K562 (cell line): Measurements from ENCODE around the gene LSM12. TPM values are rescaled to one million over a fixed set of nuclear protein-coding genes. Genes with fewer than 3 reads are reported as not detected.

Source experiments
- BCOR ChIP-seq: fragments of 450-650 bp; IDR thresholded peaks from 2 replicates; pipeline ENCODE4 v1.6.1; 2016
- FOS ChIP-seq: IDR thresholded peaks from 3 replicates; pipeline ENCODE4 v1.6.1; 2011; ENCODE audit not compliant: insufficient read length; ENCODE audit errors: extremely low read depth
- HNRNPUL1 ChIP-seq: fragments of 200-400 bp; formaldehyde crosslinking; IDR thresholded peaks from 2 replicates; pipeline ENCODE4 v1.6.1; 2017; ENCODE audit warnings: low read length
- RAD51 ChIP-seq: fragments of 450-650 bp; IDR thresholded peaks from 2 replicates; pipeline ENCODE4 v1.7.1; 2016; ENCODE audit warnings: low read depth, mild to moderate bottlenecking, borderline replicate concordance
- SRSF1 ChIP-seq: fragments of 200-400 bp; formaldehyde crosslinking; IDR thresholded peaks from 2 replicates; pipeline ENCODE4 v1.6.1; 2017; ENCODE audit warnings: mild to moderate bottlenecking, low read depth, low read length, moderate library complexity
- TCF7L2 ChIP-seq: fragments of 150-350 bp; IDR thresholded peaks from 2 replicates; pipeline ENCODE4 v1.6.1; 2016; ENCODE audit warnings: low read depth, mild to moderate bottlenecking, low read length, moderate library complexity
- polyA plus RNA-seq, 8 experiments: library from polyadenylated mRNA; depleted of rRNA in 4 of 8; stranded (reverse) in 5 of 8; unstranded in 3 of 8; fragments of >200 nt; fragmentation: Nextera tagmentation in 2 of 8; fragmentation: Illumina TruSeq in 1 of 8; extraction: Ambion mirVana in 2 of 8; extraction: Trizol in 1 of 8; gene quantifications; 2 replicates each; pipeline versions ENCODE4 v1.2.1 to v1.2.3, GENCODE V29; 2011 to 2014; ENCODE audit warnings: inconsistent platforms in 1 of 8, missing spikeins in 1 of 8
- total RNA-seq, 7 experiments: library from RNA; depleted of rRNA in 6 of 7; stranded (reverse); fragments of >200 nt in 6 of 7; fragmentation: Illumina TruSeq in 2 of 7; extraction: Trizol in 2 of 7; gene quantifications; 2 replicates each; pipeline versions ENCODE4 v1.2.1 to v1.2.3, GENCODE V29; 2011 to 2021; ENCODE audit warnings: low replicate concordance in 1 of 7
- TF ChIP-seq, protein P1 (sequence below): sonication (generic); formaldehyde crosslinking; IDR thresholded peaks from 2 replicates; pipeline ENCODE4 v1.8.0; 2022; ENCODE audit warnings: mild to moderate bottlenecking, missing genetic modification reagents
- TF ChIP-seq, protein P2 (sequence below): fragments of 150-350 bp; conservative IDR thresholded peaks from 2 replicates; pipeline ENCODE4 v1.6.1; 2014; ENCODE audit warnings: low read length
- TF ChIP-seq, protein P3 (sequence below): fragments of 200-800 bp; sonication (Bioruptor generic); IDR thresholded peaks from 2 replicates; pipeline ENCODE4 v1.6.1; 2016; ENCODE audit warnings: missing genetic modification characterization, missing compliant biosample characterization
- TF ChIP-seq, protein P4 (sequence below), 2 experiments: fragments of 450-650 bp; IDR thresholded peaks; 2 replicates each; pipeline ENCODE4 v1.6.1; 2016
- TF ChIP-seq, protein P5 (sequence below): fragments of 450-650 bp; formaldehyde crosslinking; IDR thresholded peaks from 2 replicates; pipeline ENCODE4 v1.4.0; 2020; ENCODE audit warnings: mild to moderate bottlenecking, moderate library complexity

The LSM12 gene
- total and polyA plus RNA-seq, 9 of the 15 experiments (the other 6 are each of a cell fraction or from before 2014, with no cell fraction given) = 53.0 to 258 (median 89.3) TPM

DNA sequence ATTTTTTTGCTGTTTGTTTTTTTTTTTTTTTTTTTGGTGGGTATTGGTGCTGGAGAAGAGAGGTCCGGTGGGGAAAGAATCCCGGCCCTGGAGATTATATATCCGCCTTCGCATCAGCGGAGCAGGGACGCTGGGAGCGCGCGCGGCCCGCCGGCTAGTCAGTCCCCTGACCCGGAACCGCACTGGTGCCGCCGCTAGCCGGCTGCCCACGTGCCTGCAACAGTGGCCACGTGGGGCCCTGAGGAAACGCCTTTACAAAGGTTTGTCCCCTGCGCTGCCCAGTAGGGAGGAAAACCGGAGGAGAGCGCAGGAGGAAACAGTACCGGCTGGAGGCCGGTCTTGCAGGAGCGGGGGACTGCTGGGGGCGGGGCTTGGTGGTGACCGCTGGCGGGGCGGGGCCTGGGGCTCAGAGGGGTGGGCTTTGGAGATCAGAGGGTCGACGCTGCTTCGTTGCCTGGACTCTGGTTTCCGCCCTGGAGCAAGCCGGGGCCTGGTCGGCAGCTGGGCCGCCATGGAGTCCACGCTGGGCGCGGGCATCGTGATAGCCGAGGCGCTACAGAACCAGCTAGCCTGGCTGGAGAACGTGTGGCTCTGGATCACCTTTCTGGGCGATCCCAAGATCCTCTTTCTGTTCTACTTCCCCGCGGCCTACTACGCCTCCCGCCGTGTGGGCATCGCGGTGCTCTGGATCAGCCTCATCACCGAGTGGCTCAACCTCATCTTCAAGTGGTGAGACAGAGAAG lies 4.2 kb upstream of the LSM12 start, which contains the start of gene G6PC3 (continued):
- TF ChIP-seq TCF7L2 (no peak), HNRNPUL1 (no peak), FOS (peak; percentile 53), BCOR (0 out of 2 replicates have a peak, but pooled peaks have one; percentile 24), SRSF1 (no peak), RAD51 (peak; percentile 96)
- TF ChIP-seq, protein P1, sequence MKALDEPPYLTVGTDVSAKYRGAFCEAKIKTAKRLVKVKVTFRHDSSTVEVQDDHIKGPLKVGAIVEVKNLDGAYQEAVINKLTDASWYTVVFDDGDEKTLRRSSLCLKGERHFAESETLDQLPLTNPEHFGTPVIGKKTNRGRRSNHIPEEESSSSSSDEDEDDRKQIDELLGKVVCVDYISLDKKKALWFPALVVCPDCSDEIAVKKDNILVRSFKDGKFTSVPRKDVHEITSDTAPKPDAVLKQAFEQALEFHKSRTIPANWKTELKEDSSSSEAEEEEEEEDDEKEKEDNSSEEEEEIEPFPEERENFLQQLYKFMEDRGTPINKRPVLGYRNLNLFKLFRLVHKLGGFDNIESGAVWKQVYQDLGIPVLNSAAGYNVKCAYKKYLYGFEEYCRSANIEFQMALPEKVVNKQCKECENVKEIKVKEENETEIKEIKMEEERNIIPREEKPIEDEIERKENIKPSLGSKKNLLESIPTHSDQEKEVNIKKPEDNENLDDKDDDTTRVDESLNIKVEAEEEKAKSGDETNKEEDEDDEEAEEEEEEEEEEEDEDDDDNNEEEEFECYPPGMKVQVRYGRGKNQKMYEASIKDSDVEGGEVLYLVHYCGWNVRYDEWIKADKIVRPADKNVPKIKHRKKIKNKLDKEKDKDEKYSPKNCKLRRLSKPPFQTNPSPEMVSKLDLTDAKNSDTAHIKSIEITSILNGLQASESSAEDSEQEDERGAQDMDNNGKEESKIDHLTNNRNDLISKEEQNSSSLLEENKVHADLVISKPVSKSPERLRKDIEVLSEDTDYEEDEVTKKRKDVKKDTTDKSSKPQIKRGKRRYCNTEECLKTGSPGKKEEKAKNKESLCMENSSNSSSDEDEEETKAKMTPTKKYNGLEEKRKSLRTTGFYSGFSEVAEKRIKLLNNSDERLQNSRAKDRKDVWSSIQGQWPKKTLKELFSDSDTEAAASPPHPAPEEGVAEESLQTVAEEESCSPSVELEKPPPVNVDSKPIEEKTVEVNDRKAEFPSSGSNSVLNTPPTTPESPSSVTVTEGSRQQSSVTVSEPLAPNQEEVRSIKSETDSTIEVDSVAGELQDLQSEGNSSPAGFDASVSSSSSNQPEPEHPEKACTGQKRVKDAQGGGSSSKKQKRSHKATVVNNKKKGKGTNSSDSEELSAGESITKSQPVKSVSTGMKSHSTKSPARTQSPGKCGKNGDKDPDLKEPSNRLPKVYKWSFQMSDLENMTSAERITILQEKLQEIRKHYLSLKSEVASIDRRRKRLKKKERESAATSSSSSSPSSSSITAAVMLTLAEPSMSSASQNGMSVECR = peak; percentile 98
- TF ChIP-seq, protein P2, sequence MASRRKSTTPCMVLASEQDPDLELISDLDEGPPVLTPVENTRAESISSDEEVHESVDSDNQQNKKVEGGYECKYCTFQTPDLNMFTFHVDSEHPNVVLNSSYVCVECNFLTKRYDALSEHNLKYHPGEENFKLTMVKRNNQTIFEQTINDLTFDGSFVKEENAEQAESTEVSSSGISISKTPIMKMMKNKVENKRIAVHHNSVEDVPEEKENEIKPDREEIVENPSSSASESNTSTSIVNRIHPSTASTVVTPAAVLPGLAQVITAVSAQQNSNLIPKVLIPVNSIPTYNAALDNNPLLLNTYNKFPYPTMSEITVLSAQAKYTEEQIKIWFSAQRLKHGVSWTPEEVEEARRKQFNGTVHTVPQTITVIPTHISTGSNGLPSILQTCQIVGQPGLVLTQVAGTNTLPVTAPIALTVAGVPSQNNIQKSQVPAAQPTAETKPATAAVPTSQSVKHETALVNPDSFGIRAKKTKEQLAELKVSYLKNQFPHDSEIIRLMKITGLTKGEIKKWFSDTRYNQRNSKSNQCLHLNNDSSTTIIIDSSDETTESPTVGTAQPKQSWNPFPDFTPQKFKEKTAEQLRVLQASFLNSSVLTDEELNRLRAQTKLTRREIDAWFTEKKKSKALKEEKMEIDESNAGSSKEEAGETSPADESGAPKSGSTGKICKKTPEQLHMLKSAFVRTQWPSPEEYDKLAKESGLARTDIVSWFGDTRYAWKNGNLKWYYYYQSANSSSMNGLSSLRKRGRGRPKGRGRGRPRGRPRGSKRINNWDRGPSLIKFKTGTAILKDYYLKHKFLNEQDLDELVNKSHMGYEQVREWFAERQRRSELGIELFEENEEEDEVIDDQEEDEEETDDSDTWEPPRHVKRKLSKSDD = no peak
- TF ChIP-seq, protein P3, sequence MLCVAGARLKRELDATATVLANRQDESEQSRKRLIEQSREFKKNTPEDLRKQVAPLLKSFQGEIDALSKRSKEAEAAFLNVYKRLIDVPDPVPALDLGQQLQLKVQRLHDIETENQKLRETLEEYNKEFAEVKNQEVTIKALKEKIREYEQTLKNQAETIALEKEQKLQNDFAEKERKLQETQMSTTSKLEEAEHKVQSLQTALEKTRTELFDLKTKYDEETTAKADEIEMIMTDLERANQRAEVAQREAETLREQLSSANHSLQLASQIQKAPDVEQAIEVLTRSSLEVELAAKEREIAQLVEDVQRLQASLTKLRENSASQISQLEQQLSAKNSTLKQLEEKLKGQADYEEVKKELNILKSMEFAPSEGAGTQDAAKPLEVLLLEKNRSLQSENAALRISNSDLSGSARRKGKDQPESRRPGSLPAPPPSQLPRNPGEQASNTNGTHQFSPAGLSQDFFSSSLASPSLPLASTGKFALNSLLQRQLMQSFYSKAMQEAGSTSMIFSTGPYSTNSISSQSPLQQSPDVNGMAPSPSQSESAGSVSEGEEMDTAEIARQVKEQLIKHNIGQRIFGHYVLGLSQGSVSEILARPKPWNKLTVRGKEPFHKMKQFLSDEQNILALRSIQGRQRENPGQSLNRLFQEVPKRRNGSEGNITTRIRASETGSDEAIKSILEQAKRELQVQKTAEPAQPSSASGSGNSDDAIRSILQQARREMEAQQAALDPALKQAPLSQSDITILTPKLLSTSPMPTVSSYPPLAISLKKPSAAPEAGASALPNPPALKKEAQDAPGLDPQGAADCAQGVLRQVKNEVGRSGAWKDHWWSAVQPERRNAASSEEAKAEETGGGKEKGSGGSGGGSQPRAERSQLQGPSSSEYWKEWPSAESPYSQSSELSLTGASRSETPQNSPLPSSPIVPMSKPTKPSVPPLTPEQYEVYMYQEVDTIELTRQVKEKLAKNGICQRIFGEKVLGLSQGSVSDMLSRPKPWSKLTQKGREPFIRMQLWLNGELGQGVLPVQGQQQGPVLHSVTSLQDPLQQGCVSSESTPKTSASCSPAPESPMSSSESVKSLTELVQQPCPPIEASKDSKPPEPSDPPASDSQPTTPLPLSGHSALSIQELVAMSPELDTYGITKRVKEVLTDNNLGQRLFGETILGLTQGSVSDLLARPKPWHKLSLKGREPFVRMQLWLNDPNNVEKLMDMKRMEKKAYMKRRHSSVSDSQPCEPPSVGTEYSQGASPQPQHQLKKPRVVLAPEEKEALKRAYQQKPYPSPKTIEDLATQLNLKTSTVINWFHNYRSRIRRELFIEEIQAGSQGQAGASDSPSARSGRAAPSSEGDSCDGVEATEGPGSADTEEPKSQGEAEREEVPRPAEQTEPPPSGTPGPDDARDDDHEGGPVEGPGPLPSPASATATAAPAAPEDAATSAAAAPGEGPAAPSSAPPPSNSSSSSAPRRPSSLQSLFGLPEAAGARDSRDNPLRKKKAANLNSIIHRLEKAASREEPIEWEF (CRISPR knock-in tag) = no peak
- TF ChIP-seq, protein P4, sequence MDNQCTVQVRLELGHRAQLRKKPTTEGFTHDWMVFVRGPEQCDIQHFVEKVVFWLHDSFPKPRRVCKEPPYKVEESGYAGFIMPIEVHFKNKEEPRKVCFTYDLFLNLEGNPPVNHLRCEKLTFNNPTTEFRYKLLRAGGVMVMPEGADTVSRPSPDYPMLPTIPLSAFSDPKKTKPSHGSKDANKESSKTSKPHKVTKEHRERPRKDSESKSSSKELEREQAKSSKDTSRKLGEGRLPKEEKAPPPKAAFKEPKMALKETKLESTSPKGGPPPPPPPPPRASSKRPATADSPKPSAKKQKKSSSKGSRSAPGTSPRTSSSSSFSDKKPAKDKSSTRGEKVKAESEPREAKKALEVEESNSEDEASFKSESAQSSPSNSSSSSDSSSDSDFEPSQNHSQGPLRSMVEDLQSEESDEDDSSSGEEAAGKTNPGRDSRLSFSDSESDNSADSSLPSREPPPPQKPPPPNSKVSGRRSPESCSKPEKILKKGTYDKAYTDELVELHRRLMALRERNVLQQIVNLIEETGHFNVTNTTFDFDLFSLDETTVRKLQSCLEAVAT (IDR thresholded peaks at IDR 0.05) = 0 out of 4 replicates have a peak, but pooled peaks of 1 of the 2 experiments have one; percentile 3
- TF ChIP-seq, protein P5, sequence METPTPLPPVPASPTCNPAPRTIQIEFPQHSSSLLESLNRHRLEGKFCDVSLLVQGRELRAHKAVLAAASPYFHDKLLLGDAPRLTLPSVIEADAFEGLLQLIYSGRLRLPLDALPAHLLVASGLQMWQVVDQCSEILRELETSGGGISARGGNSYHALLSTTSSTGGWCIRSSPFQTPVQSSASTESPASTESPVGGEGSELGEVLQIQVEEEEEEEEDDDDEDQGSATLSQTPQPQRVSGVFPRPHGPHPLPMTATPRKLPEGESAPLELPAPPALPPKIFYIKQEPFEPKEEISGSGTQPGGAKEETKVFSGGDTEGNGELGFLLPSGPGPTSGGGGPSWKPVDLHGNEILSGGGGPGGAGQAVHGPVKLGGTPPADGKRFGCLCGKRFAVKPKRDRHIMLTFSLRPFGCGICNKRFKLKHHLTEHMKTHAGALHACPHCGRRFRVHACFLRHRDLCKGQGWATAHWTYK (CRISPR knock-in tag) = no peak
